HG03175 (cell line): ENCODE data around the gene SYNJ2.

Experiments
- ATAC-seq: cut with Tn5 transposase; IDR thresholded peaks from one replicate; pipeline ENCODE4 v1.9.1; 2021; ENCODE audit warnings: mild to moderate bottlenecking, moderate library complexity; ENCODE audit not compliant: unreplicated experiment

The SYNJ2 gene

DNA sequence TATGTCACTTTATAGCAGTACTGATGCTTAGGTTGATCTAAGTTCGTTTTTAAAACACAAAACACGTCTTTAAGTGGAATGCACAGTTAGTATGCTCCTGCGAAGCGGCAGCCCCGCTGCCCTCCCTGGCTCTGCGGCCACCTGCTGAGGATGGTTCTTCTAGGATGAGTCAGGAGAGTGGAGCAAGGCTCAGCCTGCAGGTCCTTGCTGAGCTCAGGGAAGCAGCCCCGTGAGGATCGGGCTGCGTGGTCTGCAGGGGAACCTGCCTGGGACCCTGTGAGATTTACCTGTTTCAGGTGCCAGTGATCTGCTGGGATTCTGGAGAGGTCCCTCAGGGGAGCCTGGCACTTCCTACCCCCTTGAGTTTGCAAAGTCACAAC lies 57.5 kb downstream of the SYNJ2 start:
- no peak for ATAC-seq

DNA sequence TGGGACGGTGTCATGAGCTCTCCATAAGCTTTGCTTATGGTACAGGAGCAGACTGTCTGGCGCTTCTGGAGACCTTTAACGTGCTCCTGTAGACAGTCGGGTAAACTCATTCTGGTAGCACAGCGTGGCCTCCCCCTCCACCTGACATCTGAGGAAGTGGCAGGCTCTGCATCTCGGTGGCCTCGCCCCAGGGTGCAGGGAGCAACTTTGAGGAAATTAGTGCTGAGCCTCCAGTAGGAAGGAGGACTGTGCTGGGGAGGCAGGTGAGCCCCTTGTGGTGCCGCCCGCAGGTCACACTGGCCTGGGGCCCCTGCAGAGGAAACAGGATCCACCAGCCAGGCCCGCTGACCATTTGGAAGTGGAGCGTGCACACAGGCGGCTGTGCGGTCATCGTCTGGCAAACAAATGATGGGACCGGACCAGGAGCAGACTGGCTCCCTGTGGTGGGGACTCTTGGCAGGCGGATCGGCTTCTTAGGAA lies 57.9 kb downstream of the SYNJ2 start:
- no peak for ATAC-seq

DNA sequence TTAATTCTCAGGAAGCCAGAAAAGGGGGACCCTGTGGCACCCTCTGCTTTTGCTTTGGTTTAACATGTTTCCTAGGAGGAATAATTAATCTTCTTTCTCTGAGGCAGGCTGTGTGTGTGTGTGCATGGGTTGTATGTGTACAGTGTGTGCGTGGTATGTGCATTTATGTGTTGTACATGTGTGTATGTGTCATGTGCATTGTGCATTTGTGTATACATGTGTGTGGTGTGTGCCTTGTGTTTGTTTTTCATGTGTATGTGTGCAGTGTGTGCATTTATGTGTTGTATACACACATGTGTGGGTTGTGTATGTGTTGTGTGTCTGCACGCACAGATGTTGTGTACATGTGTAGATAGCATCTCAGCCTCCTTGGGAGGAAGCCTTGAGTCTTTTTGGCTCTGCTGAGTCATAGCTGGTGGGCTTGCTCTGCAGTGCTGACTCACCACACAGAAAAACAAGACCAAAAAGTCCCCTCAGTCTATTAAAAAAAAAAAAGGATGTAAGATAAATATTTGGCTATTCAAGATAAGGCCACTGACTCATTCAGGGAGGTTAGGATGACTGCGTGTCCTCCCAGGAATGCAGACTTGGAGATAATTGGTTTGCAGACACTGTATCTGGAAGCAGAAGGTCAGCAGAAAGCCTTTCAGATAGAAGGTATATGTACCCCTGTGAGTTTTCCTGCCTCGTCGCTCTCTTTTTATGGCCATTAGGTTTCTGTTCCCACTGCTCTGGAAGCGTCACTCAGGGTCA lies 58.6 kb downstream of the SYNJ2 start:
- ATAC-seq: peak; percentile 62

- ATAC-seq: no peak
Measured at GRCh38 chr6:158040804-158041347, 59.2 kb downstream of the SYNJ2 start.

DNA sequence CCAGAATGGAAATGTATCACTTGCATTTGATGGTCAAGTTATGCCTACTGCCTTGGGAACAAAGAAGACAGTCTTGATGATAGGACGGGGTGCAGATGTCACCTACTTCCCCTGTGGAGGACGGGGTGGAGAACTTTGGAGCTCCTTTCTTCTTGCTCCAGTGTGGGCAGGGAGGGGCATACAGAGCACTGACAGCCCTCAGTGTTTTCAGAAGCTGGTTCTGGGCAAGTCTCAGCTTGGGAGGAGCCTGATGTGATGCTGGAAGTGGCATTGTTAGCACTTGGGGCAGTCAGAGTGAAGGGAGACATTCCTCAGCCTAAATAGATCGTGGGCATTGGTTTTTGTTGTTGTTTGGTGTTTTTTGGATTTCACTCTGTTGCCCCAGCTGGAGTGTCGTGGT lies 59.7 kb downstream of the SYNJ2 start:
- ATAC-seq: no peak

DNA sequence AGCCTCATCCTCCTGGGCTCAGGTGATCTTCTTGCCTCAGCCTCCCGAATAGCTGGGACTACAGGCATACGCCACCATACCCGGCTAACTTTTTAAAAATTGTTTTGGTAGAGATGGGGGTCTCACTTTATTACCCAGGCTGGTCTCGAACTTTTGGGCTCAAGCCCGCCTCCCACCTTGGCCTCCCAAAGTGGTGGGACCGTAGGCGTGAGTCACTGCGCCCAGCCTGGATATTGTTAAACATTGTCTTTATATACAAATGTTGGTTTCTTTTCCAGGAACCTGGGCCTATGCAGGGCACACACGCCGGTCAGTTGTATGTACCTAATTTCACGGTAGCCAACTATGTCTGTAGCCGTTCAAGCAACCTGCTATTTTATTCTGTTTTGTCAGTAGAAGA lies 60.1 kb downstream of the SYNJ2 start:
- no peak for ATAC-seq

GRCh38 chr6:158042245-158042798 lies 60.7 kb downstream of the SYNJ2 start:
- ATAC-seq: no peak

GRCh38 chr6:158043008-158043407 lies 61.3 kb downstream of the SYNJ2 start:
- ATAC-seq: no peak

DNA sequence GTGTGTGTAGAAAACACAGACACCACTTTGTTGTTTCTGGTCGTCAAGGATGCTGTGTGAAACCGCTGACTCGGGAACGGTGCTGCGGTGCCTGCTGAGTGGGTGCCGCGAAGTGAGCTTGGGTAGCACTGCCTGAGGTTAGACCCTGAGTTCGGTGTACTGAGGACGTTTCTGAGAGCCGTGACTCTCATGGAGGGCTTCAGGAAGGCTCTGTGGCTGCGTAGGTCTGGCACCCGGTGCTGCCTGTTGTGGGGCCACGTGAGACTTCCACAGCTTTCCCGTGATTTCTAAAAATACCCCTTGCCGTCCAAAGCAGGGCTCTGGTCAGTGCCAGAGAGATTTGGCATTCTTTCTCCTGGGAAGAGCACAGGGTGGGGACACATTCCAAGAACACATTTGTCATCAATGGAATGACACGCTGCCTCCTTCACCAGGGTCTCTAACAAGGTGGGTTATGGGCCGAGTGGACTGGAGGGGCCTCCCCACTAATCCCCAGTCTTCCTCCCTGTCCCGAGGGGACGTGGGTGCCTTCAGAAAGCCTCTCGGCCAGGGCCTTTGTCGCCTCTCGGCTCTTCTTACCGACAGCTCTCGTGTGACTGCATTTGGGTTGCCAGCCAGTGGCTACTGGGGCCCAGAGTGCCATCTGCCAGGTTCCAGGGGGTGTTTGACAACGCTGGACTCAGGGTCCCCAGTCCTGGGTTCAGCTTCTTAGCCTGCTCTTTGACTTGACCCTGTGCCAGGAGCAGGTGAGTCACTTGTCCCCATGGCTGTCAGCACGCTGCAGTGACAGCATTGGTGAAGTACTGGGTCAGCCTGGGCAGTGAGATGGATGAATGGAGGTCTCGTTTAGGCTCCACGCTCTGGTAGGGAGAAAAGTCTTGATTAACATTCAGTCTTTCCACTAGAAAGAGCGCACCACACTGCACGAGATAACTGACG lies 62.2 kb downstream of the SYNJ2 start:
- ATAC-seq: no peak

GRCh38 chr6:158044525-158044888 lies 62.8 kb downstream of the SYNJ2 start:
- ATAC-seq: no peak

DNA sequence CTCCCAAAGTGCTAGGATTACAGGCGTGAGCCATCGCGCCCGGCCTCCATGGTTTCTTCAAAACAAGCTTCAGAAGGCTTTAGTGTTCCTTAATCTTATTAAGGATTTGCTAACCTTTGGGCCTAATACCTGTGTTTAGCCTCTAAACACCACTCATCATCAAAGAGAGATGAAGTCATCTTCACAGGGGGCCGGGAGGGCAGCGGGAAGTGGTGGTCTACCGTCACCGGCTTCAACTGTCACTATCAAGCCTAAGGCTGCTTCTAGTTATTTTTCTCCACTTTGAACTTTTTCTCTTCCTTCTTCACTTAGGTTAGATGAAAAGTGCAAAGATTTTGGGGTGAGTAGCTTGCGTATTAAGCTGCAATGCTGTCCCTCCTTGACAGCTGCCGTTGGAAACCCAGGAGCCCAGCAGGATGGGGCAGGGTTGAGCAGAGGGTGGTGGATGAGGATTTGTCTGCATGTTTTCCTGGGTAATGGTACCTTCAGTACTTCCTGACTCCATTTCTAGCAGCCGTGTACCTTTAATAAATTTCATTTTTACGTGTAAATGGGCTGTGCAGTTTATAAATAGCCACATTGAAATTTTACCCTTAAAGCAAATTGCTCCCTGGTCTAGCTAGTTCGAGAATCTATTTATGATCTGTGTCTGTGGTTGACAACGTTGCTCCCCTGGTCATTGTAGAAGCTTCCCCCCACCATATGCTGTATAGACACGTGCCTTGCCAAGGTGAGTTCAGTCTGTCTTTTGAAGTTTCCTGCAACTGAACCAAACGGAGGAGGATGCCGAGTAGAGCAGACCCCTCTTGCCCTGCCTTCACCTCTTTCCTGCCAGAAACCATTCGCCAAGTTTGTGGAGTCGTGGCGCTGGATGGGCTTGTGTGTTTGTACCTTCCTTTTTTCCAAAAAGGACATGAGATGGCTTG lies 64.8 kb downstream of the SYNJ2 start:
- no peak for ATAC-seq

DNA sequence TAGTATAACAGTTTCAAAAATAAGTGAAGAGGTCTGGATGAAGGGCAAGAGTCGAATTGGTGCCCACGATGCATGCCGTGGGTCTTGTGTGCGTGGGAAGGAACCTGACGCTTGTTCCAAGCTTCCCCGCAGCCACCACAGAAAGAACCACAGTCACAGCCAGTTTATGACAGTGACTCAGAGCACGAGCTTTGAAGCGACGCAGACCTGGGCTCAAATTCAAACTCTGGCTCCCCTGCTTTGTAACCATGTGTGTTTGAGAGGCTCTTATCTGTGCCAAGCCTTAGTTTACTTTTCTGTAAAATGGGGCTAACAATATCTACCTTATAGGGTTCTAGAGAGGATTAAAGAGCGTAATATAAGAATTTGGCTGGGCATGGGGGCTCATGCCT lies 65.5 kb downstream of the SYNJ2 start:
- no peak for ATAC-seq

GRCh38 chr6:158047563-158048323 lies 66.1 kb downstream of the SYNJ2 start:
- ATAC-seq: no peak

DNA sequence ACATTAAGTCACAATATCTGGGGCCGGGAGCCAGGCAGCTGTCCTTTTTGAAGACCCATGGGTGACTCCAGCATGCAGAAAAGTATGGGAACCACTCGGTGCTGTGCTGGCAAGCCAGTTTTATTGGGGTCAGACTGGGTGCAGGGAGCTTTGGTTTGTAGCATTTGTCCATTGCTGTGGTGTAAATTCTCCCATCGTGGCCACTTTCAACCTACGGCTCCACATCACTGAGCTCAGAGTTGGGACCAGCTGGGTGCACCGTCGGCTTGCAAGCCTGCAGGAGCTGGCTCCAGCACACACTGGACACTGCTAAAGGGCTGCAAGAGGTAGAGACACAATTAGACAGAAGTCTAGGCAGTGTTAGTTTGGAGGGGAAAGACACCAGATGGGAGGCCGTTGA lies 66.9 kb downstream of the SYNJ2 start:
- no peak for ATAC-seq

- ATAC-seq: no peak
Measured at GRCh38 chr6:158049055-158050028, 67.7 kb downstream of the SYNJ2 start.

- no peak for ATAC-seq
Measured at GRCh38 chr6:158050107-158050735, 68.6 kb downstream of the SYNJ2 start.

DNA sequence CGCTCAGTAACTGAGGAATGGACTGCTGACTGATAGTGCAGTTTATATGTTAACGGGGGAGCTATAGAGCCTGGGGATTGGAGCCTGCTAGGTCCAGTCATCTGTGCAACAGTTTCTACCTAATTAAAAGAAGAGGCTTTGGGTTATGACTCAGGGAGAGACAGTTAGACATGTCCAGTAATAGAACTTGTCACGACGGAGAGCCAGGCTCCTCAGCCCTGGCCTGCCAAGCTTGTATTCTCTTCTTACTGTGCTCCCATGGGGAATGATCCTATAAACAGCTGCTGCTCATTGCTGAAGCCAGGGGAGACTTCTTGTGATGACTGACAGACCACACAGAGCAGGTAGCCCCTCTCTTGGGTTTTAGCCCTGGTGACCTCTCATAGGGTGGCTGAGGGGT lies 69.3 kb downstream of the SYNJ2 start:
- no peak for ATAC-seq

- ATAC-seq: no peak
Measured at GRCh38 chr6:158051968-158052367, 70.3 kb downstream of the SYNJ2 start.
